ENCODE results near the gene PKIG.
"Not testable (repeated sequence)": the region's sequence is repeated elsewhere in the genome, so short reads cannot be mapped to it uniquely, and the experiment has no call there.

The PKIG gene

GRCh38 chr20:44572551-44573500 is 9.6 kb upstream of the PKIG start:
- no peak for ATAC-seq

GRCh38 chr20:44573501-44573869 is 8.9 kb upstream of the PKIG start:
- ATAC-seq = no peak

GRCh38 chr20:44574372-44574771 is 8.0 kb upstream of the PKIG start:
- no peak for ATAC-seq

- no peak for ATAC-seq
Measured at GRCh38 chr20:44576297-44576696, 6.1 kb upstream of the PKIG start.

GRCh38 chr20:44579313-44580081 is 2.9 kb upstream of the PKIG start:
- ATAC-seq = no peak

DNA sequence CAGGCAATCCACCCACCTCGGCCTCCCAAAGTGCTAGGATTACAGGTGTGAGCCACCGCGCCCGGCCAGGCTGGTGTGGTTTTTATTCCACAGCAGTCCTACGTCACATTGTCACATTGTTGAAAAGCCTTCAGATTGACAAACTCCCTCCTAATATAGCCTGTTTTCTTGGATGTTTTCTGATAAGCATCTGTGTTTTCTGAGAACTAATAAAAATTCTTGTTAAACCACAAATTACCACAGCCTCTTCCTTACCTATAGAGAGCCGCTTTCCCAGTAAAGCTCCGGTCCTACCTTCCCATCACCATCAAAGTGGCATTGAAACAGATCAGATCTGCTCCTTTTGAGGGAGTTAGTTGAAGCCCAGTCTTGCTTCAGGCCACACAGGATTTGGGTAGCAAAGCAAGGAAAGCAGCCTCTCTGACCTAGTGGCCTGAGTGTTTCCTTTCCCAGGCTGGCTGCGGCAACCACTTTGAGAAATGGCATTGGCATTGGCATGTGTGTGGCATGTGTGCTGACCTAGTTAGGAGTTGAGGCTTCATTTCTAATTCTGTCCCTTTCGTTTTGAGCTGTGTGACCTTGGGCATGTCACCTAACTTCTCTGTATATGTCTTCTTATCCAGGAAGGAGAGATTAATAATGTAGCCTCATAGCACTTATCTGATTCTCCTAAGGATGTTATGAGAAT is 1.7 kb upstream of the PKIG start:
- peak in 1 of 2 donors; percentile 14 for ATAC-seq

DNA sequence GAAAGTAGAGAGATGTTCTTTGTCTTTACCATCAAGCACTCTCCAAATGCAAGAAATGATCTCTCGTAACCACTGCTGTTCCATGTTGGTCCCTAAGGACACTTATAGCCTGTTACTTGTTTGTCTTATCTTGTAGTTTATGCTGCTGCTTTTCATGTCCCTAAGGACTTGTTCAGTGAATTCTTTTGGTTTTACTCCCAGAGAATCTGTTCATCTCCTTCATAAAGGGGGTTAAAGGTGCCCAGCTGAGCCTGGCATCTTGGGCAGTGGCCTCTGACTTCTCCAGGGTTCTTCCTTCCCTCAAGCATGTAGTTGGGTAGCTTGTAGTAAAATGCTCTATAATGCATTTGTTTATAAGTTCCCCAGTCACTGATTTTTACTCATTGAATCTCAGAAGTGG is 864 bp upstream of the PKIG start:
- ATAC-seq = no peak

- ATAC-seq = no peak
Measured at GRCh38 chr20:44583157-44583556, 778 bp downstream of the PKIG start.

DNA sequence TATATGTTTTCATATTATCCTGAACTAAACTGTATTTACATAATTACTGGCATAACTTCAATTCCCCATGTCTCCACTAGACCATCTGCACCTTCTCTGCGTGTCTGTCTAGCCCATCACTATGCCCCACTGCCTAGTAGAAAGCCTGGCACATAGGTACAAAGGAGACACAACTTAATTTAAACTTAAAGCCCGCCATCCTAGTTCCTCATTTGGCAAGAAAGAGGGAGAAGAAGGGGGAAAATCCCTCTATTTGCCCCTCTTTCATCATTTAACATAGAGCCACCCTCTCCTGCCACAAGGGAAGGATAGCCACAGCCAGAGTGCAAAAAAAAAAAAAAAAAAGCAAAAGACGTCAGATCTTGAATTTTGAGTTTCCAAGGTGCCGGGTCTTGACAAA is 1.8 kb downstream of the PKIG start:
- no peak for ATAC-seq

DNA sequence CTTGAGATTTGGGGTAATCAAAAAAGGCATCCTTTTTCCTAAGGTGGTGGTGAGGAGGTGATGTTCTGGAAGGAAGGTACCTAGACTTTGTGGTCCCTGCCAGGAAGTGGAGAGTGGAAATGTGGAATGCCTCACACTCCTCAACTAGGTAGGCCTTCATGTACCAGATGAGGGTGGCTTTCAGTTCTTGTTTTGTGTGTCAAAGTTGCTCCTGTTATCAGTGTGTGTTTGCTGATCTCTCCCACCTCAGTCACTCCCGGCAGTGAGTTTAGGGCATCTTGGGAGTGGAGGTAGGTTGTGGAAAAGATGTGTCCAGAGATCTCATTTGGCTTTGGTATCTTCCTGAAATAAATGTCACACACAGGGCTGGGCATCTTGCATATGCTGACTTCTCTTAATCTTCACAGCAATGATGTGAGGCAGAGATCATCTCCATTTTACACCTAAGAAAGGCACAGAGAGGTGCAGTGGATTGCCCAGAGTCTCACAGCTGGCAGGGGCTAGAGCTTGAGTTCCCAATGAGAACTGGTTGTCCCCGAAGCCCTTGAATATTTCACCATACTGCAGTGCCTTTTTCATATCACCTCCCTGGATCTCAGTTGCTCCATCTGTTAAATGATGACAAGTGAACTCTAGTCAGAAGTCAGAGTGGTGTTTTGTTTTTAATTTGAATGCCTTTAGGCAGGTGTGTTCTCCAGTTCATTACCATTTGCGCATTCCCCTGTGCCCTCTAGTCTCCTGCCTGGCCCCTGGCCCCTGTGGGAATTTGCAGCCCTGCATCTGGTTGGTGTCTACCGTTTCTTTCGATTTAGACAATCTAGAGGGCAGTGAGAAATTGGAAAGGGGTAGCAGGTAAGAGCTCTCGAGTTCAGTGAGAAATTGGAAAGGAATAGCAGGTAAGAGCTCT is 2.9 kb downstream of the PKIG start:
- no peak for ATAC-seq

DNA sequence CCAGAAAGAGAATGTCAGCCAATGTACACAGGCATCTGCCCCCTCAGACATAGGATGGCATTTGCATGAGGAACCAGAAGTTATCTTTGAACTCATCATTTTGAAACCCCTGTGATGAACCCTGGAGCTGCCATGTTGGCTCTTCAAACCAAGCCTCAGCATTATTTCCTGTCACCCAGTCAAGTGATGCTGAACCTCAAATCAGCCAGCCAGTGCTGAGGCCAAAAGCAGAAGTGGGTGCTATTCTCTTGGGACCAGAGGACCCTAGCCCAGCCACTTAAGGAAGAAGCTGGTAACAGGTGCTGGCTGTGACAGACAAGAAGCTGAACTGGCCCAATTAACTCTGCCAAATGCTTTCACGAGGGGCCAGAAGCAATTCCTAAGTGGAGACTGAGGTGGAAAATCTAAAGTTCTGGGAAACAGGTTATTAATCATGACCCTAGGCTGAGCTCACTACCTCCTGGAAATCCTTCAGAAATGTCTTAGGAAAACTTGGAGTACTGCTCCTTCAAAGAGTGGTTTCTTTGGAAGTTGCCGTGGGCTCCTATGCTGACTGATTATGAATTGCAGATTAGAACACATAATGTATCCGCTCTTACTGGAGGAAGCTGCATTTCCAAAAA is 4.0 kb downstream of the PKIG start:
- peak; percentile 35 to 48 for ATAC-seq

DNA sequence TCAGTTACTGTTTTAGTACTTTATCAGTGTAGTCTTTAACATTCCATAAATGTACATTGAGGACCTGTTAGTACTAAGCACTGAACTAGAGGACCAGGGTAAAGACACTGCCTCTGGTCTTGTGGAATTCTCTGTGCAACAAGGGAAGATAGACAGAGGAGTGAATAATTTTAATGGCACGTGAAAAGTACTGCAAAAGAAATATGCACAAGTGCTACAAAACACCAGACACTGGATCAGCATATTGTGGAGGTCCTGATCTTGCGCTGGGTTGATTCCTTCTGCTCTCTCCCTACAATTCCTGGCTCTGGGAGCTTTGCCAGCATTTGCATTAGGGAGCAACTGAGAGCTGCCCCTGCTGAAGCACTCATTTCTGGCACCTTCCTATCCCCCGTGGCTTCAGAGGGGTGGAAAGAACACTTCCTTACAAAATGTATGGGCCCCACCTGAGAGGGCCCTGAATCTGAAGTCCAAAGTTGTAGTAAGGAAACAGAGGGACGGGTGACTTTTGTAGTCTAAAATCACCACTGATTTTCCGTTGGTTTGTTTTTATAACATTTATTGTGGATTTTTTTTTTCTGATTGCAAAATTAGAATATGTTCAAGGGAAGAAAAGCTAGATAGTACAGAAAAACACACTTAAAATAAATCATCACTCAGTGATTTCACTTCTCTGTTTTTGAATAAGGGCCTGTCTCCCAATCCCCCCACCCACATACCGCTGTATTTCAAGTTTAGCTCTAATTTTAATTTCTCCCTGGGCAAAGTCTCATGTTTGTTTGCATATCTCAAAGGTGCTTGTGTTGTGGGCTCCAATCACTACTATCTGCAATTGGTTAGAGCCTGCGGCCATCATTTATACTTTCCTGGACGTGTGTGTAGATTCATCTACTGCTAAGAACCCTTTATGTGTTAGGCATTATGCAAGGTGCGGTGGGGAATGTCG is 4.9 kb downstream of the PKIG start:
- no peak for ATAC-seq

DNA sequence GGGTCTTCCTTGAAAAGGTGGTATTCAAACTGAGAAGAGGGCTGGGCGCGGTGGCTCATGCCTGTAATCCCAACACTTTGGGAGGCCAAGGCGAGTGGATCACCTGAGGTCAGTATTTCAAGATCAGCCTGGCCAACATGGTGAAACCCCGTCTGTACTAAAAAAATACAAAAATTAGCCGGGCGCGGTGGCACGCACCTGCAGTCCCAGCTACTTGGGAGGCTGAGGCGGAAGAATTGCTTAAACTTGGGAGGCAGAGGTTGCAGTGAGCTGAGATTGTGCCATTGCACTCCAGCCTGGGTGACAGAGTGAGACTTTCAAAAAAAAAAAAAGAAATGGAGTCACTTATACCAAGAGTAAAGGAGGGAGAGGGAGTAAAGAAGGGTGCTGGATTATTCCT is 5.9 kb downstream of the PKIG start:
- ATAC-seq = not testable (repeated sequence)

- no peak for ATAC-seq
Measured at GRCh38 chr20:44589537-44589936, 7.2 kb downstream of the PKIG start.

- no peak for ATAC-seq
Measured at GRCh38 chr20:44590980-44591778, 8.8 kb downstream of the PKIG start.

DNA sequence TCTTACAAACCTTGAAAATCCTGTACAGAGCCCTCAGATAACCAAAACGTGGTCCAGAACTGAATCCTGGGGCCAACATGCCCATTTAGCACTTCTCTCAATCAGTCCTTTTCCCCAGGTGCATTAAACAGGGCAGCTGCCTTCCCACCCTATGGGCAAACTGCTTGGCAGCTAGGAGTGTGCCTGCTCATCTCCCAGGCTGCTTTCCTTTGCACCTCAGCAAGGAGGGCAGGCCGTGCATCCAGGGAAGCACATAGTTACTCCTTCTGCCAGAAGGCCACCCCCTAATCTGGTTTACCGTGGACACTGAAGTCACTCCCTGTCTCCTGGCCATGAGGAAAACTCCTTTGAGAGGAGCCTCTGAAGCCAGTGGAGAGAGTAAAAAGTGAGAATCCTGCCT is 10.0 kb downstream of the PKIG start:
- no peak for ATAC-seq

- ATAC-seq = no peak
Measured at GRCh38 chr20:44593751-44594150, 11.4 kb downstream of the PKIG start.

- peak; percentile 32 to 60 for ATAC-seq
Measured at GRCh38 chr20:44594730-44595129, 12.4 kb downstream of the PKIG start.

DNA sequence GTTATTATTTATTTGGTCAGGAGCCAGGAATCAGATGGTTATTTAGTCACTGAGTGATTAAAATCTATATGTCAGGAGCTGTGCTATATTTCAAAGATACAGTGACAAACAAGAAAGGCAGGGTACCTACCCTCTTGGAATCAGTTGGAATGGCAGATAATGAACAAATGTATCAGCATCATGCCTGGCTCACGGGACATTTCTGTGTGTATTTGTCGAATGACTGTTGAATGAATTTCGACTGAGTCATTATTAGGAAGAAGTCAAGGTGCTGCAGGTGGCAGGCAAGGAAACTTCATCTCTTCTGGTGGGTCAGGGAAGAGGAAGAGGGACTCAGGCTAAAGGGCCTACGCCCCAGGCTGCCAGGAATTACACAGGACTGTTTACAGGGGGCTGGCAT is 13.6 kb downstream of the PKIG start:
- no peak for ATAC-seq

GRCh38 chr20:44596876-44597275 is 14.5 kb downstream of the PKIG start:
- peak in 1 of 2 donors; percentile 25 for ATAC-seq

Data from activated CD4-positive, CD25-positive, alpha-beta regulatory T cell treated with anti-CD3 and anti-CD28 coated beads, Interleukin-2, amount 50 U/mL, for 24 hours (primary cell).